Measurements from ENCODE around the gene DCAF16.
"Not testable (repeated sequence)": the region's sequence is repeated elsewhere in the genome, so short reads cannot be mapped to it uniquely, and the experiment has no call there.

DCAF16 gene

GRCh38 chr4:17810260-17811077, at the start of gene DCAF16, which contains the start of gene NCAPG:
DCAF16 (minus strand) TSS chr4:17810757; CDS start chr4:17804141, 6,616 bp downstream.
NCAPG (plus strand) TSS chr4:17810979; CDS start chr4:17811078, 99 bp downstream.
- DNase-seq: peak; percentile 95

- no peak for DNase-seq
Measured at GRCh38 chr4:17859793-17860406, 49.3 kb upstream of the DCAF16 start.

- no peak for DNase-seq
Measured at GRCh38 chr4:17854036-17854435, 43.5 kb upstream of the DCAF16 start.

GRCh38 chr4:17851959-17852358, 41.4 kb upstream of the DCAF16 start:
- no peak for DNase-seq

- not testable (repeated sequence) for DNase-seq
Measured at GRCh38 chr4:17850295-17850694, 39.7 kb upstream of the DCAF16 start.

- no peak for DNase-seq
Measured at GRCh38 chr4:17846266-17846665, 35.7 kb upstream of the DCAF16 start.

GRCh38 chr4:17823871-17824669, 13.5 kb upstream of the DCAF16 start:
- no peak for DNase-seq

GRCh38 chr4:17817027-17817426, 6.5 kb upstream of the DCAF16 start:
- no peak for DNase-seq

- no peak for DNase-seq
Measured at GRCh38 chr4:17816142-17816541, 5.6 kb upstream of the DCAF16 start.

- no peak for DNase-seq
Measured at GRCh38 chr4:17814140-17814539, 3.6 kb upstream of the DCAF16 start.

GRCh38 chr4:17812801-17813200, 2.2 kb upstream of the DCAF16 start:
- DNase-seq: no peak

GRCh38 chr4:17812125-17812524, 1.6 kb upstream of the DCAF16 start:
- DNase-seq: no peak

GRCh38 chr4:17811078-17811603, 584 bp upstream of the DCAF16 start:
- DNase-seq: no peak

- no peak for DNase-seq
Measured at GRCh38 chr4:17809667-17810066, 890 bp downstream of the DCAF16 start.

- DNase-seq: no peak
Measured at GRCh38 chr4:17807446-17807845, 3.1 kb downstream of the DCAF16 start.

GRCh38 chr4:17805580-17806155, 4.9 kb downstream of the DCAF16 start:
- DNase-seq: no peak

GRCh38 chr4:17797808-17798207, 12.7 kb downstream of the DCAF16 start:
- DNase-seq: no peak

- no peak for DNase-seq
Measured at GRCh38 chr4:17794730-17795129, 15.8 kb downstream of the DCAF16 start.

GRCh38 chr4:17788956-17789355, 21.6 kb downstream of the DCAF16 start:
- no peak for DNase-seq

- DNase-seq: no peak
Measured at GRCh38 chr4:17787315-17787714, 23.2 kb downstream of the DCAF16 start.

- no peak for DNase-seq
Measured at GRCh38 chr4:17786567-17786966, 24.0 kb downstream of the DCAF16 start.

- DNase-seq: no peak
Measured at GRCh38 chr4:17785858-17786257, 24.7 kb downstream of the DCAF16 start.

All from NCI-H2029 treated with DMSO at 0.1 percent for 48 hours (cell line).